ENCODE data around the gene ADGRL3.

- no peak for TF ChIP-seq CTCF (IDR thresholded peaks at IDR 0.05)
- TF ChIP-seq POLR2A (IDR thresholded peaks at IDR 0.05): no peak
Measured at GRCh38 chr4:61405307-61405706, 205.2 kb downstream of the ADGRL3 start.
